ENCODE measurements around the gene RAB40C. TPM values are rescaled to one million over a fixed set of nuclear protein-coding genes. Genes with fewer than 3 reads are reported as not detected.

Gene RAB40C
- total and polyA plus RNA-seq, 2 experiments from 2014 or later = 9.5 to 18.8 TPM

- Histone ChIP-seq H4K20me1 (ENCODE audit: insufficient read depth) (no peaks in the 10 kb centered on the region), H2AFZ (no peak overlapping the region), H3K36me3 (ENCODE audit: low read depth) (no peaks in the 10 kb centered on the region), H3K4me1 (ENCODE audit: insufficient read depth) (peaks cover 5% of the 10 kb centered on the region; the same call in 1 of the 2 replicates), H3K9ac (no peak overlapping the region), H3K27ac (no peak overlapping the region), H3K27me3 (replicated peaks; ENCODE audit: insufficient read depth) (no peaks in the 10 kb centered on the region), H3K4me2 (ENCODE audit: unreplicated experiment) (no peak overlapping the region), H3K4me3 (no peak overlapping the region), H3K9me2 (ENCODE audit: insufficient read depth) (no peaks in the 10 kb centered on the region), H3K9me3 (ENCODE audit: low read depth) (no peaks in the 10 kb centered on the region), H3K79me2 (ENCODE audit: insufficient read depth) (peaks cover 5% of the 10 kb centered on the region; the same call in 1 of the 2 replicates), H3F3A (ENCODE audit: insufficient read depth) (0 out of 2 replicates have a peak, but pooled peaks cover 4% of the 10 kb centered on the region)
- no peak for DNase-seq
- 96 to 97% methylated on average over 21 of the region's 21 CpGs for WGBS, 2 experiments (ENCODE audit: low coverage in 1 of 2, low lambda C conversion rate in 2 of 2, missing lambda C conversion rate in 2 of 2)
- TF ChIP-seq EZH2phosphoT487 (IDR thresholded peaks at IDR 0.05; ENCODE audit: insufficient read depth, low read depth) (no peak), EZH2 (IDR thresholded peaks at IDR 0.05; ENCODE audit: insufficient read depth, poor library complexity, severe bottlenecking) (no peak)
- in situ Hi-C loops (cut with MboI) = no loop called here
Measured at GRCh38 chr16:621526-622105, 31.8 kb downstream of the RAB40C start.

- in situ Hi-C loops (cut with MboI) = no loop called here
- Histone ChIP-seq H3K27ac (no peak overlapping the region), H3K9me2 (ENCODE audit: insufficient read depth) (no peaks in the 10 kb centered on the region), H3K4me2 (ENCODE audit: unreplicated experiment) (no peak overlapping the region), H3F3A (ENCODE audit: insufficient read depth) (0 out of 2 replicates have a peak, but pooled peaks cover 4% of the 10 kb centered on the region), H3K79me2 (ENCODE audit: insufficient read depth) (peaks cover 5% of the 10 kb centered on the region; the same call in 1 of the 2 replicates), H3K9ac (no peak overlapping the region), H3K36me3 (ENCODE audit: low read depth) (no peaks in the 10 kb centered on the region), H3K4me3 (no peak overlapping the region), H3K4me1 (ENCODE audit: insufficient read depth) (peaks cover 12% of the 10 kb centered on the region), H4K20me1 (ENCODE audit: insufficient read depth) (no peaks in the 10 kb centered on the region), H3K27me3 (replicated peaks; ENCODE audit: insufficient read depth) (no peaks in the 10 kb centered on the region), H3K9me3 (ENCODE audit: low read depth) (no peaks in the 10 kb centered on the region), H2AFZ (no peak overlapping the region)
- 94 to 96% methylated on average over 17 of the region's 17 CpGs for WGBS, 2 experiments (ENCODE audit: low coverage in 1 of 2, low lambda C conversion rate in 2 of 2, missing lambda C conversion rate in 2 of 2)
- DNase-seq = no peak
- no peak for TF ChIP-seq EZH2phosphoT487 (IDR thresholded peaks at IDR 0.05; ENCODE audit: insufficient read depth, low read depth)
- TF ChIP-seq EZH2 (IDR thresholded peaks at IDR 0.05; ENCODE audit: insufficient read depth, poor library complexity, severe bottlenecking) = no peak
Measured at GRCh38 chr16:622920-623280, 33.0 kb downstream of the RAB40C start.

GRCh38 chr16:624526-625070 is 34.7 kb downstream of the RAB40C start:
- Histone ChIP-seq H2AFZ (no peak overlapping the region), H3K9me2 (ENCODE audit: insufficient read depth) (no peaks in the 10 kb centered on the region), H3K27ac (no peak overlapping the region), H4K20me1 (ENCODE audit: insufficient read depth) (no peaks in the 10 kb centered on the region), H3K9ac (no peak overlapping the region), H3K36me3 (ENCODE audit: low read depth) (no peaks in the 10 kb centered on the region), H3K4me1 (ENCODE audit: insufficient read depth) (peaks cover 12% of the 10 kb centered on the region), H3F3A (ENCODE audit: insufficient read depth) (0 out of 2 replicates have a peak, but pooled peaks cover 4% of the 10 kb centered on the region), H3K4me2 (ENCODE audit: unreplicated experiment) (no peak overlapping the region), H3K27me3 (replicated peaks; ENCODE audit: insufficient read depth) (no peaks in the 10 kb centered on the region), H3K9me3 (ENCODE audit: low read depth) (no peaks in the 10 kb centered on the region), H3K79me2 (ENCODE audit: insufficient read depth) (peaks cover 5% of the 10 kb centered on the region; the same call in 1 of the 2 replicates), H3K4me3 (no peak overlapping the region)
- in situ Hi-C loops (cut with MboI) = no loop called here
- WGBS, 2 experiments (ENCODE audit: low coverage in 1 of 2, low lambda C conversion rate in 2 of 2, missing lambda C conversion rate in 2 of 2) = 81 to 83% methylated on average over 10 of the region's 10 CpGs
- no peak for DNase-seq
- TF ChIP-seq EZH2 (IDR thresholded peaks at IDR 0.05; ENCODE audit: insufficient read depth, poor library complexity, severe bottlenecking) (no peak), EZH2phosphoT487 (IDR thresholded peaks at IDR 0.05; ENCODE audit: insufficient read depth, low read depth) (no peak)

GRCh38 chr16:625117-625976 is 35.5 kb downstream of the RAB40C start:
- Histone ChIP-seq H3K9me3 (ENCODE audit: low read depth) (no peaks in the 10 kb centered on the region), H3K27ac (no peak overlapping the region), H3K27me3 (replicated peaks; ENCODE audit: insufficient read depth) (no peaks in the 10 kb centered on the region), H3K4me3 (no peak overlapping the region), H3K4me2 (ENCODE audit: unreplicated experiment) (no peak overlapping the region), H3K79me2 (ENCODE audit: insufficient read depth) (peaks cover 5% of the 10 kb centered on the region; the same call in 1 of the 2 replicates), H3F3A (ENCODE audit: insufficient read depth) (0 out of 2 replicates have a peak, but pooled peaks cover 4% of the 10 kb centered on the region), H2AFZ (no peak overlapping the region), H3K9ac (no peak overlapping the region), H4K20me1 (ENCODE audit: insufficient read depth) (no peaks in the 10 kb centered on the region), H3K9me2 (ENCODE audit: insufficient read depth) (no peaks in the 10 kb centered on the region), H3K4me1 (ENCODE audit: insufficient read depth) (peaks cover 12% of the 10 kb centered on the region), H3K36me3 (ENCODE audit: low read depth) (no peaks in the 10 kb centered on the region)
- TF ChIP-seq EZH2phosphoT487 (IDR thresholded peaks at IDR 0.05; ENCODE audit: insufficient read depth, low read depth) (no peak), EZH2 (IDR thresholded peaks at IDR 0.05; ENCODE audit: insufficient read depth, poor library complexity, severe bottlenecking) (no peak)
- DNase-seq = no peak
- in situ Hi-C loops (cut with MboI) = no loop called here
- 95 to 98% methylated on average over 30 to 37 of the region's 37 CpGs for WGBS, 2 experiments (ENCODE audit: low coverage in 1 of 2, low lambda C conversion rate in 2 of 2, missing lambda C conversion rate in 2 of 2)
